Kidney epithelial cell (primary cell): ENCODE data around the gene SMIM26. TPM values are rescaled to one million over a fixed set of nuclear protein-coding genes. Genes with fewer than 3 reads are reported as not detected.

Experiments used
- DNase-seq: peaks from one replicate; pipeline ENCODE4 v3.0.0-alpha.2; 2010; ENCODE audit warnings: low read depth
- H3K27me3 ChIP-seq: 2 replicates; pipeline ENCODE4 v1.6.0; 2011; ENCODE audit warnings: low read length; ENCODE audit not compliant: control insufficient read depth, insufficient read depth
- H3K36me3 ChIP-seq: 2 replicates; pipeline ENCODE4 v1.5.1; 2011; ENCODE audit warnings: low read length; ENCODE audit not compliant: control insufficient read depth, insufficient read depth
- H3K4me3 ChIP-seq: 2 replicates; pipeline ENCODE4 v1.5.1; 2011; ENCODE audit warnings: low read depth, mild to moderate bottlenecking, control low read depth, low read length
- CTCF ChIP-seq: IDR thresholded peaks from 2 replicates; pipeline ENCODE4 v1.5.1; 2011; ENCODE audit warnings: mild to moderate bottlenecking, moderate library complexity, low read length, control low read depth, inconsistent platforms; ENCODE audit not compliant: insufficient read depth, poor library complexity, severe bottlenecking
- total RNA-seq: library from RNA; depleted of rRNA; stranded (reverse); fragments of >200 nt; gene quantifications from 2 replicates; pipeline ENCODE4 v1.2.3, GENCODE V29; 2015

The SMIM26 gene
- total RNA-seq, 1 donor from 2014 or later, result 178 TPM

DNA sequence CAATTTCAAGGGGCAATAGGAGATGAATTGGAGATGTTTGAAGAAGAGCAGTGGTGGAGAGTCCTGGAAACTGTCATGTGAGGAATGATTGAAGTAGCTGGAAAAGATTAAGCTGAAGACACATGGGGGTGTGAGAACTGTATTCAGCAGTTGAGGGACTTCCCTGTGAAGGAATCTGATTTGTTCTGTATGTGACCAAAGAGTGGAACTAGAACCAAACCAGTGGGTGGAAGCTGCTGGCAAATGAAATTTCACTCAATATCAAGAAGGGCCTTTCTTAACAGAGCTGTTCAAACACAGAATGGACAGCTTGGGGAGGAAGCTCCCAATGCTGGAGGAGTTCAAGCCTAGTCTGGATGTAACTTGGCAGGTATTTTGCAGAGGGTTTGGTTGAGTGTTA is 38.2 kb upstream of the SMIM26 start:
- TF ChIP-seq CTCF, result no peak
- no peak for DNase-seq
- Histone ChIP-seq H3K36me3 (peaks cover 3% of the 10 kb centered on the region), H3K4me3 (no peak overlapping the region), H3K27me3 (no peaks in the 10 kb centered on the region)

- TF ChIP-seq CTCF, result no peak
- DNase-seq, result no peak
- Histone ChIP-seq H3K36me3 (peaks cover 2% of the 10 kb centered on the region), H3K27me3 (no peaks in the 10 kb centered on the region), H3K4me3 (no peak overlapping the region)
Observed at GRCh38 chr20:18532626-18533025, 34.6 kb upstream of the SMIM26 start.

- Histone ChIP-seq H3K4me3 (no peak overlapping the region), H3K27me3 (no peaks in the 10 kb centered on the region), H3K36me3 (peaks cover 2% of the 10 kb centered on the region)
- no peak for DNase-seq
- no peak for TF ChIP-seq CTCF
Observed at GRCh38 chr20:18533491-18533890, 33.7 kb upstream of the SMIM26 start.

GRCh38 chr20:18533978-18534644 is 33.1 kb upstream of the SMIM26 start:
- no peak for TF ChIP-seq CTCF
- Histone ChIP-seq H3K4me3 (no peak overlapping the region), H3K36me3 (peaks cover 2% of the 10 kb centered on the region), H3K27me3 (no peaks in the 10 kb centered on the region)
- DNase-seq, result no peak

DNA sequence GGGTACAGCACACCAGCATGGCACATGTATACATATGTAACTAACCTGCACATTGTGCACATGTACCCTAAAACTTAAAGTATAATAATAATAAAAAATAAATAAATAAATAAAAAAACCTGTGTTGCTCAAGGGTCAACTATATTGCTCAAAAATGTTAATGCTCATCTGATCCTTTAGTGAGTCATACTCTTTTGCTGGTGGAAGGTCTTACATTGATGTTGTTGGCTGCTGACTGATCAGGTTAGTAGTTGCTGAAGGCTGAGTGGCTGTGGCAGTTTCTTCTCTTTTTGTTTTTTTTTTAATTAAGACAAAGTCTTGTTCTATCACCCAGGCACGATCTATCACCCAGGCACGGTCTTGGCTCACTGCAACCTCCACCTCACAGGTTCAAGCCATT is 29.6 kb upstream of the SMIM26 start:
- H3K4me3 ChIP-seq, result no peak overlapping the region
- H3K27me3 ChIP-seq, result no peaks in the 10 kb centered on the region
- peaks cover 2% of the 10 kb centered on the region for H3K36me3 ChIP-seq
- no peak for TF ChIP-seq CTCF
- DNase-seq, result no peak

DNA sequence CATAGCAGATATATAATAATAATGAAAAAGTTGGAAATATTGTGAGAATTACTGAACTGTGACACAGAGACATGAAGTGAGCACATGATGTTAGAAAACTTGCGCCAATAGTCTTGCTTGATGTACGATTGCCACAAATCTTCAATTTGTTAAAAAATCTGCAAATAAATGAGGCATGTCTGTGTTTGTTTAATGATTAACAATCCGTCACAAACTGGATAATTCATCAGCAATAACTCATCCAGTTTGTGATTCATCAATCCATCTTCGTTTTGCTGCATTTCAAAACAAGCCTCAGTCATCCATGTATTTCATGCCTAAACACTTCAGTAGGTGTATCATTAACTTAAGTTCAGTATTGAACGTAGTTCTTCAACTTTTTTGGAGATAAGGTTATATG is 25.5 kb upstream of the SMIM26 start:
- H3K36me3 ChIP-seq, result peaks cover 4% of the 10 kb centered on the region
- TF ChIP-seq CTCF, result no peak
- peak; percentile 51 for DNase-seq

More for the DNA sequence above, 25.5 kb upstream of the SMIM26 start:
- no peaks in the 10 kb centered on the region for H3K27me3 ChIP-seq
- H3K4me3 ChIP-seq, result no peak overlapping the region
